Panc1 (cell line): ENCODE results near the gene PROS1.

Experiments used
- CTCF ChIP-seq: fragments of 450-650 bp; IDR thresholded peaks from 2 replicates; pipeline ENCODE4 v1.5.1; 2017; ENCODE audit warnings: mild to moderate bottlenecking
- POLR2AphosphoS5 ChIP-seq: IDR thresholded peaks from 2 replicates; pipeline ENCODE4 v1.6.1; 2012; ENCODE audit warnings: mild to moderate bottlenecking, low read depth, low read length, moderate library complexity
- TCF7L2 ChIP-seq: IDR thresholded peaks from 2 replicates; pipeline ENCODE4 v1.6.1; 2011; ENCODE audit warnings: mild to moderate bottlenecking, low read depth, low read length, inconsistent platforms

- TF ChIP-seq CTCF = no peak; the same call in 1 of the 2 replicates
- TF ChIP-seq POLR2AphosphoS5 = no peak
- TF ChIP-seq TCF7L2 = no peak
Observed at GRCh38 chr3:93855401-93855800, 118.3 kb downstream of the PROS1 start.
